Liver (tissue), 3 donors: ENCODE measurements around the gene XYLT1.

Experiments
- ATF3 ChIP-seq: IDR thresholded peaks from 2 replicates; pipeline ENCODE4 v1.6.1; 2016; ENCODE audit warnings: antibody characterized with exemption
- CTCF ChIP-seq: fragments of 150-350 bp; IDR thresholded peaks from 2 replicates; pipeline ENCODE4 v1.5.1; 2017; ENCODE audit warnings: improper control_type of control experiment, low read depth, low read length; ENCODE audit not compliant: missing input control
- EGR1 ChIP-seq, 2 donors: IDR thresholded peaks; 2 replicates each; pipeline ENCODE4 v1.6.1; 2016 to 2018; ENCODE audit warnings: antibody characterized with exemption in 2 of 2, low read depth in 2 of 2
- FOXA1 ChIP-seq: IDR thresholded peaks from 2 replicates; pipeline ENCODE4 v1.6.1; 2016; ENCODE audit warnings: antibody characterized with exemption
- GABPA ChIP-seq, 2 donors: IDR thresholded peaks in 1 of 2; conservative IDR thresholded peaks in 1 of 2; 2 replicates each; pipeline ENCODE4 v1.6.1; 2016; ENCODE audit warnings: antibody characterized with exemption in 2 of 2, mild to moderate bottlenecking in 1 of 2, moderate library complexity in 1 of 2
- HNF4A ChIP-seq, 2 donors: conservative IDR thresholded peaks; 2 replicates each; pipeline ENCODE4 v1.6.1; 2016; ENCODE audit warnings: antibody characterized with exemption in 2 of 2, mild to moderate bottlenecking in 2 of 2
- HNF4G ChIP-seq: IDR thresholded peaks from 2 replicates; pipeline ENCODE4 v1.6.1; 2016; ENCODE audit warnings: antibody characterized with exemption
- JUND ChIP-seq, 2 donors: IDR thresholded peaks; 2 replicates each; pipeline ENCODE4 v1.6.1; 2016; ENCODE audit warnings: antibody characterized with exemption in 2 of 2
- MAX ChIP-seq: IDR thresholded peaks from 2 replicates; pipeline ENCODE4 v1.6.1; 2016; ENCODE audit warnings: antibody characterized with exemption
- REST ChIP-seq: IDR thresholded peaks from 2 replicates; pipeline ENCODE4 v1.6.1; 2016; ENCODE audit warnings: antibody characterized with exemption, mild to moderate bottlenecking
- SP1 ChIP-seq: IDR thresholded peaks from 2 replicates; pipeline ENCODE4 v1.6.1; 2018; ENCODE audit warnings: antibody characterized with exemption, mild to moderate bottlenecking
- TAF1 ChIP-seq: conservative IDR thresholded peaks from 2 replicates; pipeline ENCODE4 v1.6.1; 2016; ENCODE audit warnings: antibody characterized with exemption, mild to moderate bottlenecking
- YY1 ChIP-seq: IDR thresholded peaks from 2 replicates; pipeline ENCODE4 v1.6.1; 2016; ENCODE audit warnings: antibody characterized with exemption, mild to moderate bottlenecking
- ZBTB33 ChIP-seq: IDR thresholded peaks from 2 replicates; pipeline ENCODE4 v1.6.1; 2016; ENCODE audit warnings: antibody characterized with exemption
- donor health status: healthy.
- donor health status: healthy.

- TF ChIP-seq SP1 (no peak), CTCF (no peak), ZBTB33 (no peak), HNF4G (no peak), TAF1 (no peak), MAX (no peak), ATF3 (no peak), EGR1 (IDR thresholded peaks at IDR 0.05; ENCODE audit: low read depth in 2 of 2) (no peak), YY1 (no peak), JUND (IDR thresholded peaks at IDR 0.05) (no peak), FOXA1 (no peak), REST (peak; percentile 96), HNF4A (conservative IDR thresholded peaks at IDR 0.05) (no peak), GABPA (IDR thresholded peaks at IDR 0.05 in 1 of 2, conservative IDR thresholded peaks at IDR 0.05 in 1 of 2) (no peak)
These were observed 98.4 kb downstream of the XYLT1 start for GRCh38 chr16:17372386-17372785.
